GM23338 (cell line): Measurements from ENCODE around the gene NT5C3B.

Experiments used
- CREB1 ChIP-seq: fragments of 250-450 bp; sonication (Bioruptor Pico); IDR thresholded peaks from 2 replicates; pipeline ENCODE4 v1.5.0; 2020; ENCODE audit warnings: low read depth, mild to moderate bottlenecking, moderate library complexity
- CTCF ChIP-seq, 2 experiments: fragments of 200-600 bp in 1 of 2; sonication (generic) in 1 of 2; conservative IDR thresholded peaks; 2 replicates each; pipeline versions ENCODE4 v1.5.1 to v1.6.1; 2016 to 2017; ENCODE audit warnings: antibody characterized with exemption in 2 of 2, low read depth in 2 of 2, mild to moderate bottlenecking in 2 of 2, moderate library complexity in 1 of 2
- EZH2 ChIP-seq: fragments of 200-600 bp; sonication (generic); IDR thresholded peaks from one replicate; pipeline ENCODE4 v1.8.0; 2017; ENCODE audit warnings: antibody characterized with exemption, mild to moderate bottlenecking, low read depth; ENCODE audit not compliant: unreplicated experiment
- EZH2phosphoT487 ChIP-seq: fragments of 200-600 bp; sonication (generic); IDR thresholded peaks from one replicate; pipeline ENCODE4 v1.8.1; 2018; ENCODE audit warnings: antibody characterized with exemption; ENCODE audit not compliant: unreplicated experiment
- JUNB ChIP-seq: IDR thresholded peaks from one replicate; pipeline ENCODE4 v1.6.1; 2016; ENCODE audit warnings: antibody characterized with exemption; ENCODE audit not compliant: unreplicated experiment
- NANOG ChIP-seq: IDR thresholded peaks from 2 replicates; pipeline ENCODE4 v1.6.1; 2016; ENCODE audit warnings: antibody characterized with exemption, borderline replicate concordance
- POLR2AphosphoS5 ChIP-seq: IDR thresholded peaks from 2 replicates; pipeline ENCODE4 v1.6.1; 2016; ENCODE audit warnings: antibody characterized with exemption, low read depth
- REST ChIP-seq: IDR thresholded peaks from one replicate; pipeline ENCODE4 v1.6.1; 2018; ENCODE audit warnings: antibody characterized with exemption; ENCODE audit not compliant: unreplicated experiment
- STAT1 ChIP-seq: IDR thresholded peaks from one replicate; pipeline ENCODE4 v1.6.1; 2016; ENCODE audit warnings: antibody characterized with exemption; ENCODE audit not compliant: unreplicated experiment
- ZNF114 ChIP-seq: fragments of 250-450 bp; sonication (Bioruptor Pico); IDR thresholded peaks from 2 replicates; pipeline ENCODE4 v1.5.0; 2020; ENCODE audit warnings: mild to moderate bottlenecking, moderate library complexity
- ZNF331 ChIP-seq: fragments of 250-450 bp; sonication (Bioruptor Pico); IDR thresholded peaks from 2 replicates; pipeline ENCODE4 v1.5.0; 2020; ENCODE audit warnings: low read depth, mild to moderate bottlenecking, moderate library complexity
- ZNF462 ChIP-seq: fragments of 250-450 bp; sonication (Bioruptor Pico); IDR thresholded peaks from 2 replicates; pipeline ENCODE4 v1.5.0; 2020; ENCODE audit warnings: mild to moderate bottlenecking, moderate library complexity
- TF ChIP-seq, protein P1 (sequence below): IDR thresholded peaks from 2 replicates; pipeline ENCODE4 v1.6.1; 2016; ENCODE audit warnings: antibody characterized with exemption

DNA sequence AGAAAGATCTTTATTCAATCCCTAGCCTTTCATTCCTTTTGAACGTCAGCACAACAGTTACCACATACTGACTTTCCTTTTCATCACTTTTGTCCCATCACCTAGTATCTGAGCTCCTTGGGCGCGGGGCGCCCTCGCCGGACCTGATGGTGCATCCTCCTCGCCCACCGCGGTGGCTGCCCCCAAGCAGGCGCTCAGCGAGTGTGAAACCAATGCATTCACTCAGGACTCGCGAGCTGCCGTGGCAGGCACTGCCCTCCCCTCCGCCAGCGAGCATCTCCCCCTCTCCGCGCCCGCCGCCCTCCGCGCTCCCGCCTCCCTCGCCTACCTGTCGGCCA lies 28.4 kb upstream of the NT5C3B start:
- TF ChIP-seq CTCF (conservative IDR thresholded peaks at IDR 0.05; ENCODE audit: low read depth in 2 of 2) (no peak), STAT1 (no peak), CREB1 (no peak), EZH2 (no peak), REST (no peak), EZH2phosphoT487 (no peak), POLR2AphosphoS5 (no peak), ZNF114 (CRISPR knock-in tag) (no peak), JUNB (no peak), NANOG (no peak), ZNF331 (CRISPR knock-in tag) (no peak), ZNF462 (CRISPR knock-in tag) (no peak)
- TF ChIP-seq, protein P1, sequence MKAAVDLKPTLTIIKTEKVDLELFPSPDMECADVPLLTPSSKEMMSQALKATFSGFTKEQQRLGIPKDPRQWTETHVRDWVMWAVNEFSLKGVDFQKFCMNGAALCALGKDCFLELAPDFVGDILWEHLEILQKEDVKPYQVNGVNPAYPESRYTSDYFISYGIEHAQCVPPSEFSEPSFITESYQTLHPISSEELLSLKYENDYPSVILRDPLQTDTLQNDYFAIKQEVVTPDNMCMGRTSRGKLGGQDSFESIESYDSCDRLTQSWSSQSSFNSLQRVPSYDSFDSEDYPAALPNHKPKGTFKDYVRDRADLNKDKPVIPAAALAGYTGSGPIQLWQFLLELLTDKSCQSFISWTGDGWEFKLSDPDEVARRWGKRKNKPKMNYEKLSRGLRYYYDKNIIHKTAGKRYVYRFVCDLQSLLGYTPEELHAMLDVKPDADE, result no peak
